Muscle layer of colon (tissue), 2 donors: ENCODE measurements around the gene FBH1.

Experiments
- H3K27ac ChIP-seq: one replicate; pipeline ENCODE4 v1.7.0; 2013; ENCODE audit warnings: low read depth, mild to moderate bottlenecking, low read length, moderate library complexity
- H3K27me3 ChIP-seq, 2 donors: one replicate each; pipeline ENCODE4 v1.7.0; 2013; ENCODE audit warnings: low read length in 2 of 2, mild to moderate bottlenecking in 2 of 2; ENCODE audit not compliant: insufficient read depth in 2 of 2, control insufficient read depth in 1 of 2
- H3K36me3 ChIP-seq: one replicate; pipeline ENCODE4 v1.7.0; 2013; ENCODE audit warnings: mild to moderate bottlenecking, low read length; ENCODE audit not compliant: insufficient read depth
- H3K4me1 ChIP-seq: one replicate; pipeline ENCODE4 v1.7.0; 2013; ENCODE audit warnings: mild to moderate bottlenecking, low read length; ENCODE audit not compliant: insufficient read depth
- H3K4me3 ChIP-seq, 2 donors: one replicate each; pipeline ENCODE4 v1.7.0; 2013; ENCODE audit warnings: low read length in 2 of 2, low read depth in 1 of 2, mild to moderate bottlenecking in 1 of 2, moderate library complexity in 1 of 2
- H3K9ac ChIP-seq: one replicate; pipeline ENCODE4 v1.7.0; 2013; ENCODE audit warnings: low read length
- H3K9me3 ChIP-seq: one replicate; pipeline ENCODE4 v1.7.0; 2013; ENCODE audit warnings: mild to moderate bottlenecking, low read length
- donor health status: abdominal sarcoma.
- donor health status: Adenocarcinoma of cecum.

FBH1 gene

GRCh38 chr10:5882961-5883360 lies 7.1 kb upstream of the FBH1 start:
- no peaks in the 10 kb centered on the region for H3K27me3 ChIP-seq
- H3K9me3 ChIP-seq = no peaks in the 10 kb centered on the region
- H3K27ac ChIP-seq = no peak overlapping the region
- H3K9ac ChIP-seq = no peak overlapping the region
- H3K36me3 ChIP-seq = peaks cover 45% of the 10 kb centered on the region
- no peak overlapping the region for H3K4me3 ChIP-seq
- H3K4me1 ChIP-seq = peaks cover 9% of the 10 kb centered on the region

GRCh38 chr10:5885619-5886018 lies 4.4 kb upstream of the FBH1 start:
- Histone ChIP-seq H3K27ac (no peak overlapping the region), H3K4me3 (no peak overlapping the region), H3K4me1 (peaks cover 17% of the 10 kb centered on the region), H3K9ac (no peak overlapping the region), H3K36me3 (peaks cover 39% of the 10 kb centered on the region), H3K27me3 (no peaks in the 10 kb centered on the region), H3K9me3 (no peaks in the 10 kb centered on the region)

DNA sequence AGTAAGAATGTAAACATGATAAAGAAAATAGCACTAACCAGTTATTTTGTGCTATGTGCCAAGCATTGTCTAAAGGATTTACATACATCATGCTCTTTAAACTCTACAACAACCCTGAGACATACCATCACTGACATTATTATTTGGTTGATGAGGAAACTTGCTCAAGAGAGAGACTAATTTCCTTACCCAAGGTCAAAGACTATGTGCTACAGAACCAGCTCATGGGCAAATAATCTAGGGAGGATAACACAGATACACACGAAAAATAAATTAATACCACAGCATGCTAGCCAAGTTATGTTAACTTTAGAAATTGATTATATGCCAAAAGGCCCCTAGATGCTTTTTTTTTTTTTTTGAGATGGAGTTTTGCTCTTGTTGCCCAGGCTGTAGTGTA lies 3.0 kb upstream of the FBH1 start:
- no peak overlapping the region for H3K27ac ChIP-seq
- no peak overlapping the region for H3K9ac ChIP-seq
- no peaks in the 10 kb centered on the region for H3K27me3 ChIP-seq
- no peaks in the 10 kb centered on the region for H3K9me3 ChIP-seq
- H3K4me1 ChIP-seq = peaks cover 30% of the 10 kb centered on the region
- H3K4me3 ChIP-seq = no peak overlapping the region
- H3K36me3 ChIP-seq = peaks cover 38% of the 10 kb centered on the region

DNA sequence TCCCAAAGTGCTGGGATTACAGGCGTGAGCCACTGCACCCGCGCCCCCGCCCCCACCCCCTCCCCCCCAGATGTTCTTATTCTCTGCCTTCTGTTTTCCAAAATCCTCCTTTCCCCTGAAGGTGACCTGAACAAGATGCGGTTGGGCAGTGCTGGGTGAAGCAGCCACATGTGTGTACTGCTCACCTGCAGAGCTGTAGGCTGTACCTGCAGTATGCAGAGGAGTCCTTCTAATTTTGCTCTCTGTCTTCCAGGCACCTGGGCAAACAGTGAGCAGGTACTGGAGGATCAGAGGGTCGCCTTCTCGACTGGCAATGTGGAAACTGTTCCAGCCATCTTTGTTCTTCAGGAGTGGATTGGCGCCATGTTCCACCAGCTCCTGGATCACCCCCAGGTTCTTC lies 2.4 kb upstream of the FBH1 start:
- Histone ChIP-seq H3K27ac (peak overlapping the region; percentile 10), H3K9ac (no peak overlapping the region), H3K27me3 (no peaks in the 10 kb centered on the region), H3K4me3 (peak overlapping the region in 1 of 2 donors; percentile 15), H3K36me3 (peaks cover 35% of the 10 kb centered on the region), H3K9me3 (no peaks in the 10 kb centered on the region), H3K4me1 (peaks cover 36% of the 10 kb centered on the region)

- Histone ChIP-seq H3K27ac (peak overlapping the region; percentile 29), H3K9ac (peak overlapping the region; percentile 18), H3K4me3 (peak overlapping the region; percentile 66 to 85)
Measured at GRCh38 chr10:5888351-5888750, 1.7 kb upstream of the FBH1 start.

GRCh38 chr10:5888843-5889623 lies 1.0 kb upstream of the FBH1 start:
- Histone ChIP-seq H3K9ac (peak overlapping the region; percentile 18), H3K9me3 (no peaks in the 10 kb centered on the region), H3K36me3 (peaks cover 21% of the 10 kb centered on the region), H3K27me3 (no peaks in the 10 kb centered on the region), H3K4me1 (peaks cover 36% of the 10 kb centered on the region), H3K4me3 (peak overlapping the region; percentile 66 to 85), H3K27ac (peak overlapping the region; percentile 93)

More at GRCh38 chr10:5888351-5888750, 1.7 kb upstream of the FBH1 start:
- no peaks in the 10 kb centered on the region for H3K27me3 ChIP-seq
- peaks cover 28% of the 10 kb centered on the region for H3K36me3 ChIP-seq
- H3K9me3 ChIP-seq = no peaks in the 10 kb centered on the region
- peaks cover 36% of the 10 kb centered on the region for H3K4me1 ChIP-seq

DNA sequence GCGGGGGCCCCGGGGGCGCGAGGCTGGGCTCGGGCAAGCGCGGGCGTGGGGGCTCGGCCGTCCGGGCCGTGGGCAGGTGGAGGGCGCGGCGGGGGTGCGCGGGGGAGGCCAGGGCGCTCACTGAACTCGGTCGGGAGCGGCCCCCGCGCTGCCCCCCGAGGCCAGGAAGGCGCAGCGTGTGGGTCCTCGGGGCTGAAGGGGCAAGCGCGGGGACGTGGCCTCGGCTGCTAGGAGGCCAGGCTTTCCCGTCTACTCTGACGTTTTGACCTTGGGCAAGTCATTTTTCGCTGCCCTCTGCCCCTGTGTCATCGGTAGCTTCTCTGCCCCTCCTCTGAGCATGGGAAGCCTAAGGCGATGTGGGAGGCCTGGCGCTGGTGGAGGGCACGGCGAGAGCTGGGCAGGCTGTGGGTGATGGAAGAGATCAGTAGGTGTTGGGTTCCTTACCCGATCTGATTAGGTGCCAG lies 441 bp downstream of the FBH1 start:
- Histone ChIP-seq H3K27me3 (no peaks in the 10 kb centered on the region), H3K9ac (peak overlapping the region; percentile 86), H3K36me3 (peaks cover 11% of the 10 kb centered on the region), H3K27ac (peak overlapping the region; percentile 78), H3K4me3 (peak overlapping the region; percentile 63 to 74), H3K4me1 (peaks cover 36% of the 10 kb centered on the region), H3K9me3 (no peaks in the 10 kb centered on the region)

DNA sequence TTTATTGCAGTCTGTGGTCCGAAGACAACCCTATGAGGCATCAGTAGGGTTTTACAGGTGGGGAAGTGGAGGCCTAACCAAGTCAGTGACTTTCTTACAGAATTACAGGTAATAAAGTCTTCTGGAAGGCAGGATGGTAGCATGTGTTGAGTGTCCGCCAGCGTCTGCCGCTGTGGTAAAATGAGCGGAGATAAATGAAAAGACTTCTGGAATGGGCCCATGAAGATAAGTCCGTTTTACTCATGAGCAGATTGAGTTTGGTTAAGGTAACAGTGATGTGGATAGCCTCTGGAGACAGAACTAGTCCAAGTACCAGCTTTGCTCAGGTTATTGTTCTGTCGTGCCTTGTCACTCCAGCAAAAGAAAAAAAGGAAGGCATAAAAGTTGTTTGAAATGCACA lies 966 bp downstream of the FBH1 start:
- peak overlapping the region; percentile 78 for H3K27ac ChIP-seq
- no peaks in the 10 kb centered on the region for H3K9me3 ChIP-seq
- peaks cover 36% of the 10 kb centered on the region for H3K4me1 ChIP-seq
- no peaks in the 10 kb centered on the region for H3K27me3 ChIP-seq
- peaks cover 11% of the 10 kb centered on the region for H3K36me3 ChIP-seq
- peak overlapping the region; percentile 63 to 74 for H3K4me3 ChIP-seq
- peak overlapping the region; percentile 86 for H3K9ac ChIP-seq

GRCh38 chr10:5892007-5892406 lies 2.0 kb downstream of the FBH1 start:
- no peak overlapping the region for H3K4me3 ChIP-seq
- H3K9ac ChIP-seq = peak overlapping the region; percentile 24

DNA sequence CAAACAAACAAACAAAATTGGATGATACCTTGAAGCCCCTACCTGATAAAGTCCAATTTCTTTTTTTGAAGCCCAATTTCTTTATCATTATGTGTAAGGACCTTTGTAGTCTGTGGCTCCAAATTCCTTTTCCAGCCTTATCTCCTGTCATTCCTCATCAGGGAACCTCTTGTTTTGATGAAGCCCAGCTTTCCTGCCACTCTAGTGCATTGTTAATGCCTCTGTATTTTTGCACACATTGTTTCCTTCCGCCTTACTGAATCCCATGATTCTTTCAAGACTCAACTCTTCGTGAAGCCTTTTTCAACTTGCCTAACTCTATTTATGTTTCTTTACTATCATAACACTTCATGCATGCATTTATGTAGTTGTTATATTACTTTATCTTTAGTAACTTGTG lies 3.3 kb downstream of the FBH1 start:
- peaks cover 23% of the 10 kb centered on the region for H3K4me1 ChIP-seq
- H3K9ac ChIP-seq = no peak overlapping the region
- H3K4me3 ChIP-seq = no peak overlapping the region

More at GRCh38 chr10:5892007-5892406, 2.0 kb downstream of the FBH1 start:
- no peaks in the 10 kb centered on the region for H3K27me3 ChIP-seq
- no peak overlapping the region for H3K27ac ChIP-seq
- no peaks in the 10 kb centered on the region for H3K9me3 ChIP-seq
- H3K4me1 ChIP-seq = peaks cover 34% of the 10 kb centered on the region
- peaks cover 12% of the 10 kb centered on the region for H3K36me3 ChIP-seq

DNA sequence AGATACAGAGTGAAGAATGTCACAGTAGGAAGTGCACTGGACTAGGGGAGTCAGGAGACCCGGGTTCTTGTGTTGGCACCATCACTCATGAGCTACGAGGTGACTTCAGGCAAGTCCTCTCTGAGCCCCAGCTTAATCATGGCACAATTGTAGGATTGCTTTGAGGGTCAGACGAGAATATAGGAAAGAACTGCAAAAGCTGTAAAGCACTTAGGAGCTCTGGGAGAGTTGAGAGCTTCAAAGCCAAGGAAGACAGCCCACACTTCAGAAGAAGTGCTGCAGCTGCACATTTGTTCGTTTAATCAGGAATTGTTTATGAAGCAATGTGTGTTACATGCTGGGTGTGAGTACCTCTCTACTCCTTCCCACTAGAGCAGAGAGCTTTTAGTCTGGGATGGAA lies 4.4 kb downstream of the FBH1 start:
- Histone ChIP-seq H3K27ac (no peak overlapping the region), H3K9me3 (no peaks in the 10 kb centered on the region), H3K9ac (no peak overlapping the region), H3K4me1 (peaks cover 19% of the 10 kb centered on the region), H3K36me3 (peaks cover 17% of the 10 kb centered on the region), H3K27me3 (no peaks in the 10 kb centered on the region), H3K4me3 (no peak overlapping the region)

More for the DNA sequence above, 3.3 kb downstream of the FBH1 start:
- H3K9me3 ChIP-seq = no peaks in the 10 kb centered on the region
- no peak overlapping the region for H3K27ac ChIP-seq
- no peaks in the 10 kb centered on the region for H3K27me3 ChIP-seq
- H3K36me3 ChIP-seq = peaks cover 17% of the 10 kb centered on the region

GRCh38 chr10:5894873-5895272 lies 4.8 kb downstream of the FBH1 start:
- no peaks in the 10 kb centered on the region for H3K27me3 ChIP-seq
- H3K27ac ChIP-seq = no peak overlapping the region
- H3K4me3 ChIP-seq = no peak overlapping the region
- no peak overlapping the region for H3K9ac ChIP-seq
- H3K36me3 ChIP-seq = peaks cover 17% of the 10 kb centered on the region
- no peaks in the 10 kb centered on the region for H3K9me3 ChIP-seq
- peaks cover 19% of the 10 kb centered on the region for H3K4me1 ChIP-seq
